Stimulated activated naive CD8-positive, alpha-beta T cell treated with anti-CD3 and anti-CD28 coated beads, Interleukin-15, Interleukin-2, amounts not matched to agents 100 ng/mL and 50 ng/mL, for 24 hours (primary cell): ENCODE results near the gene UGT2A3.
"Not testable (repeated sequence)": the region's sequence is repeated elsewhere in the genome, so short reads cannot be mapped to it uniquely, and the experiment has no call there.

Experiments
- H3K27ac Mint-ChIP-seq: one replicate; pipeline ENCODE4 v1.8.0; 2021; ENCODE audit warnings: mild to moderate bottlenecking, mixed read lengths
- H3K27me3 Mint-ChIP-seq: one replicate; pipeline ENCODE4 v1.8.0; 2021; ENCODE audit warnings: mixed read lengths
- H3K36me3 Mint-ChIP-seq: one replicate; pipeline ENCODE4 v1.8.0; 2021; ENCODE audit warnings: low read depth, mixed read lengths
- H3K4me1 Mint-ChIP-seq: one replicate; pipeline ENCODE4 v1.8.0; 2021; ENCODE audit warnings: low read depth, mixed read lengths
- H3K4me3 Mint-ChIP-seq: one replicate; pipeline ENCODE4 v1.8.0; 2021; ENCODE audit warnings: mild to moderate bottlenecking, mixed read lengths
- H3K9me3 Mint-ChIP-seq: one replicate; pipeline ENCODE4 v1.8.0; 2021; ENCODE audit warnings: mixed read lengths

Gene UGT2A3

GRCh38 chr4:68948044-68948743 is 3.4 kb downstream of the UGT2A3 start:
- no peaks in the 10 kb centered on the region for H3K9me3 Mint-ChIP-seq
- H3K27me3 Mint-ChIP-seq, result no peaks in the 10 kb centered on the region
- no peaks in the 10 kb centered on the region for H3K36me3 Mint-ChIP-seq
- H3K4me3 Mint-ChIP-seq, result no peak overlapping the region
- no peak overlapping the region for H3K27ac Mint-ChIP-seq
- no peaks in the 10 kb centered on the region for H3K4me1 Mint-ChIP-seq

- Mint-ChIP-seq H3K27ac (no peak overlapping the region), H3K27me3 (no peaks in the 10 kb centered on the region), H3K36me3 (no peaks in the 10 kb centered on the region), H3K4me3 (no peak overlapping the region), H3K4me1 (no peaks in the 10 kb centered on the region), H3K9me3 (peaks cover 10% of the 10 kb centered on the region)
These were observed 22.4 kb downstream of the UGT2A3 start for GRCh38 chr4:68929076-68929737.

- Mint-ChIP-seq H3K4me3 (no peak overlapping the region), H3K4me1 (no peaks in the 10 kb centered on the region), H3K9me3 (peaks cover 13% of the 10 kb centered on the region), H3K36me3 (no peaks in the 10 kb centered on the region), H3K27ac (no peak overlapping the region), H3K27me3 (no peaks in the 10 kb centered on the region)
These were observed 24.4 kb downstream of the UGT2A3 start for GRCh38 chr4:68927165-68927564.

DNA sequence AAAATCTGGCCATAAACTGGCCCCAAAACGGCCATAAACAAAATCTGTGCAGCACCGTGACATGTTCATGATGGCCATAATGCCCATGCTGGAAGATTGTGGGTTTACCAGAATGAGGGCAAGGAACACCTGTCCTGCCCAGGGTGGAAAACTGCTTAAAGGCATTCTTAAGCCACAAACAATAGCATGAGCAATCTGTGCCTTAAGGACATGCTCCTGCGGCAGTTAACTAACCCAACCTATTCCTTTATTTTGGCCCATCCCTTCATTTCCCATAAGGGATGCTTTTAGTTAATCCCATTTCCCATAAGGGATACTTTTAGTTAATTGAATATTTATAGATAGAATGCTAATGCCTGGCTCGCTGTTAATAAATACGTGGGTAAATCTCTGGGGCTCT is 29.4 kb downstream of the UGT2A3 start:
- not testable (repeated sequence) for H3K4me3 Mint-ChIP-seq, H3K9me3 Mint-ChIP-seq, H3K4me1 Mint-ChIP-seq, H3K27ac Mint-ChIP-seq, H3K27me3 Mint-ChIP-seq, H3K36me3 Mint-ChIP-seq

DNA sequence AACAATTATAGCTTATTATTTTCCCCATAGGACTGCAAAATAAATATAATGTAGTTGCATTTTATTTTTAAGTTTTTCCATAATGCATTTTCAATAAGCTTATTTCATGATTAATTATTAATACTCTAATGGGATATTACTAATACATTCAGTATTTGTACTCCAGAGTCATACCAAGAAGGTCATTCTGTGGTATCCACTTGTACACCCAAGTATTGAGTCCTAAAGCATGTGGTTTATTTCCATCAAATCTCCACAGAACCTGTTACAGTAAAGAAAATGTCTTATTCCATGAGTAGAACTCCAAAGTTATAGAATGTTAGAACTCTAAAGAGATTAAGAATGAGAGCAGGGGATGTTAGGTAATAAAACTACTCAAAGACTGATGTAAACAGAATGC is 30.6 kb downstream of the UGT2A3 start:
- Mint-ChIP-seq H3K9me3 (peaks cover 3% of the 10 kb centered on the region), H3K4me3 (no peak overlapping the region), H3K36me3 (no peaks in the 10 kb centered on the region), H3K27ac (no peak overlapping the region), H3K27me3 (no peaks in the 10 kb centered on the region), H3K4me1 (no peaks in the 10 kb centered on the region)

DNA sequence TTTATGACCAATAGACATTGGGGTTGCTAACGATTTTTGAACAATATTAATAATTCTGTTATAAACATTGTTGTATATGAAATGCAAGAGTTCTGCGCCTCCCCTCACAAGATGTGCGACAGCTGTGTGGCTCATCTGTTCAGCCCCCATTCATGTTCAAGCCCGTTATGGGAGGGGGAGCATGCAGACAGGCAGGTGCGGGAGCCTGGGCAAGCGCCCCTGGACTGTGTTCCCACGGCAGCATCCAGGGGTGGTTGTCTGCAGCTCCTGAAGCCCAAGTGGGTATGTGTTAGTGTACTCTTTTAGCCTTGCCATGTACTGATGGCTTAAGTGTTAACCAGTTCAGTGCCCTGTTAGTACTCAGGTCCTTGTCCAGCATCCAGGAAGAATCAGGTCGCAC is 34.6 kb downstream of the UGT2A3 start:
- H3K9me3 Mint-ChIP-seq, result no peaks in the 10 kb centered on the region
- H3K4me3 Mint-ChIP-seq, result no peak overlapping the region
- no peaks in the 10 kb centered on the region for H3K27me3 Mint-ChIP-seq
- H3K27ac Mint-ChIP-seq, result no peak overlapping the region
- H3K36me3 Mint-ChIP-seq, result no peaks in the 10 kb centered on the region
- H3K4me1 Mint-ChIP-seq, result no peaks in the 10 kb centered on the region

DNA sequence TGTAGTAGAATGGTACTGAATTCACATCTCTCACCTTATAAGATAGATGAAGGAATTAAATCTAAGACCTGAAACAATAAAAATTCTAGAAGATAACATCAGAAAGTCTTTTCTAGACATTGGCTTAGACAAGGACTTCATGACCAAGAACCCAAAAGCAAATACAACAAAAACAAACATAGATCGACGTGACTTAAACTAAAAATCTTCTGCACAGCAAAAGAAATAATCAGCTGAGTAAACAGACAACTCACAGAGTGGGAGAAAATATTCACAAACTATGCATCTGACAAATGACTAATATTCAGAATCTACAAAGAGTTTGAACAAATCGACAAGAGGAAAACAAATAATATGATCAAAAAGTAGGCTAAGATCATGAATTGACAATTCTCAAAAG is 38.8 kb downstream of the UGT2A3 start:
- no peaks in the 10 kb centered on the region for H3K27me3 Mint-ChIP-seq
- no peak overlapping the region for H3K4me3 Mint-ChIP-seq
- no peaks in the 10 kb centered on the region for H3K36me3 Mint-ChIP-seq
- no peaks in the 10 kb centered on the region for H3K4me1 Mint-ChIP-seq
- no peak overlapping the region for H3K27ac Mint-ChIP-seq
- no peaks in the 10 kb centered on the region for H3K9me3 Mint-ChIP-seq

DNA sequence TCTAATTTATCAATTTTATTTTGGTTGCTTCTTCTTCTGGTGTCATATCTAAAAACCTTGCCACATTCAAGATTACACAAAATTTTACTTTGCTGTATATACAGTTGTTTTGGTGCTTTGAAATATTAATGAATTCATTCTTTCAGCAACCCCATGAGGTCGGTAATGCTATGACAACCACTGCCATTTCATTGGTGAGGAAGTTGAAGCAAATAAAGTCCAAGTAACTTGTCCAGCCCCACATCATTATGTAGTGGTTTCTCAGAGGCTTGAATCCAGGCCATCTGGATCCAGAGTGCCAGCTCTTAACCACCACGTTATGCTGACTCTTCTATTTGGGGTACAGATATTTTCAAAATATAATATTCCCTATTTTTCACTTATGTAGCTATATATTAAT is 42.2 kb downstream of the UGT2A3 start:
- H3K27me3 Mint-ChIP-seq, result no peaks in the 10 kb centered on the region
- H3K9me3 Mint-ChIP-seq, result no peaks in the 10 kb centered on the region
- H3K4me1 Mint-ChIP-seq, result no peaks in the 10 kb centered on the region
- H3K4me3 Mint-ChIP-seq, result no peak overlapping the region
- H3K27ac Mint-ChIP-seq, result no peak overlapping the region
- no peaks in the 10 kb centered on the region for H3K36me3 Mint-ChIP-seq

- Mint-ChIP-seq H3K27ac (no peak overlapping the region), H3K4me1 (no peaks in the 10 kb centered on the region), H3K36me3 (no peaks in the 10 kb centered on the region), H3K27me3 (no peaks in the 10 kb centered on the region), H3K9me3 (no peaks in the 10 kb centered on the region), H3K4me3 (no peak overlapping the region)
These were observed 43.6 kb downstream of the UGT2A3 start for GRCh38 chr4:68907788-68908700.

- H3K36me3 Mint-ChIP-seq, result no peaks in the 10 kb centered on the region
- no peaks in the 10 kb centered on the region for H3K4me1 Mint-ChIP-seq
- H3K4me3 Mint-ChIP-seq, result no peak overlapping the region
- H3K27ac Mint-ChIP-seq, result no peak overlapping the region
- H3K9me3 Mint-ChIP-seq, result no peaks in the 10 kb centered on the region
- H3K27me3 Mint-ChIP-seq, result no peaks in the 10 kb centered on the region
These were observed 44.4 kb downstream of the UGT2A3 start for GRCh38 chr4:68907245-68907644.

DNA sequence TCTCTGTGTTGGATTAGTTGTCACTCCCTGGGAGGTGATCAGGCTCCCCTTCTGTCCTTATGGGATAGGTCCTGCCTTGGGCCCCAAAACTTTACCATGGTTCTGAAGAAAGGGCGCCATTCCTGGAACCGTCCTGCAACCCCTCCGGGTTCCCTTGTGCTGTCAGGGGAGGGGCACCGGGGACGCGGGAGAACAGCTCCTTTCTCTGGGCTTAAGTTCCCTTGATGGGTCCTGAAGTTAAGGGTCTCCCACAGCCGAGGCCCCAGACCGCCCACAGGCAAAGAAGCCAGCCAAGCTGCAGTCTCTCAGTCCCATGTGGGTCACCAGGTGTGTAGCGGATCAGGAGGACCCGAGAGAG is 44.8 kb downstream of the UGT2A3 start:
- H3K9me3 Mint-ChIP-seq, result no peaks in the 10 kb centered on the region
- no peaks in the 10 kb centered on the region for H3K27me3 Mint-ChIP-seq

GRCh38 chr4:68905939-68906779 is 45.4 kb downstream of the UGT2A3 start:
- H3K9me3 Mint-ChIP-seq, result no peaks in the 10 kb centered on the region
- no peak overlapping the region for H3K4me3 Mint-ChIP-seq
- H3K27ac Mint-ChIP-seq, result no peak overlapping the region
- H3K36me3 Mint-ChIP-seq, result no peaks in the 10 kb centered on the region
- no peaks in the 10 kb centered on the region for H3K4me1 Mint-ChIP-seq
- no peaks in the 10 kb centered on the region for H3K27me3 Mint-ChIP-seq

More for the DNA sequence above, 44.8 kb downstream of the UGT2A3 start:
- Mint-ChIP-seq H3K4me3 (no peak overlapping the region), H3K4me1 (no peaks in the 10 kb centered on the region), H3K36me3 (no peaks in the 10 kb centered on the region), H3K27ac (no peak overlapping the region)

- Mint-ChIP-seq H3K27ac (no peak overlapping the region), H3K4me3 (no peak overlapping the region)
These were observed 46.0 kb downstream of the UGT2A3 start for GRCh38 chr4:68905598-68905938.

DNA sequence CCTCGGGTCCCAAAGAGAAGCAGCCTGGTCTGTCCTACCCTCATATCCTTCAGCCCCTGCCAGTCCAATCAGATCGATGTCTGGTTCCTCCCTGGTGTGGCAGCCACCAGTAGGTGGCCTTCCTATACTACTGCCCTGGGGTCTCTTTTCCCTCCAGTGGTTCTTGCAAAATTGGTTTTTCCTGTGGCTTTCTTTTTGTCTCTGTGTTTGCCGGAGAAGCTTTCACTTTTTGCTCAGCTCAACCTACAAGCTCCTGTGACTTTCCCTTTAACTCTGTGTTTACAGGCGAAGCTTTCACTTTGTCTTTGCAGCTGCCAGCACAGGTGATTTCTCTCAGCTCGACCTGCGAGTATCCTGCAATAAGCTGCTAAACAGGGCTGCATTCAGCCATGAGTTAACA is 46.8 kb downstream of the UGT2A3 start:
- H3K27me3 Mint-ChIP-seq, result no peaks in the 10 kb centered on the region
- H3K4me3 Mint-ChIP-seq, result no peak overlapping the region
- H3K4me1 Mint-ChIP-seq, result no peaks in the 10 kb centered on the region
- no peaks in the 10 kb centered on the region for H3K9me3 Mint-ChIP-seq
- H3K36me3 Mint-ChIP-seq, result no peaks in the 10 kb centered on the region
- no peak overlapping the region for H3K27ac Mint-ChIP-seq

More at GRCh38 chr4:68905598-68905938, 46.0 kb downstream of the UGT2A3 start:
- Mint-ChIP-seq H3K36me3 (no peaks in the 10 kb centered on the region), H3K4me1 (no peaks in the 10 kb centered on the region), H3K27me3 (no peaks in the 10 kb centered on the region), H3K9me3 (no peaks in the 10 kb centered on the region)

DNA sequence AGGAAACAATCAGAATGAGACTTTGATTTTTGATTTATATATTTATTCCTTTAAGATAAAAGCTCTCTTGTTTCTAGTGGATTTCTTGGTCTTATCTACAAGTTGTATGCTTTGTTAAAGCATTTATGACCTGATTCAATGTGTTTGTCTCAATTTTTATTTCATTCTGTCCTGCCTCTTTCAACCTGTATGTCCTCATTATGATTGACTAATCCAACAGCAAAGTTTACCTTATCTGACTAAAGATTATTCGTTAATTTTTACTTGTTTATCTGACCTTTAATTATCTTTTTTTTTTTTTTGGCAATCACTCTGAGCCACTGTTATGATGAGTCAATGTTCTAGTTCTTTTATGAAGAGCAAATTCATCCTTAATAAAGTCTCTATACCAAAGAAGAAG is 54.9 kb downstream of the UGT2A3 start:
- Mint-ChIP-seq H3K9me3 (no peaks in the 10 kb centered on the region), H3K27me3 (no peaks in the 10 kb centered on the region), H3K4me3 (no peak overlapping the region)

More for the DNA sequence above, 54.9 kb downstream of the UGT2A3 start:
- no peak overlapping the region for H3K27ac Mint-ChIP-seq
- no peaks in the 10 kb centered on the region for H3K4me1 Mint-ChIP-seq
- no peaks in the 10 kb centered on the region for H3K36me3 Mint-ChIP-seq
